UCSD-AML1 (cell line): ENCODE results near the gene RAB7A.

Experiments used
- DNase-seq: peaks from one replicate; lab custom pipeline; 2025; ENCODE audit not compliant: unreplicated experiment; lab: John Stamatoyannopoulos, UW

RAB7A gene

DNA sequence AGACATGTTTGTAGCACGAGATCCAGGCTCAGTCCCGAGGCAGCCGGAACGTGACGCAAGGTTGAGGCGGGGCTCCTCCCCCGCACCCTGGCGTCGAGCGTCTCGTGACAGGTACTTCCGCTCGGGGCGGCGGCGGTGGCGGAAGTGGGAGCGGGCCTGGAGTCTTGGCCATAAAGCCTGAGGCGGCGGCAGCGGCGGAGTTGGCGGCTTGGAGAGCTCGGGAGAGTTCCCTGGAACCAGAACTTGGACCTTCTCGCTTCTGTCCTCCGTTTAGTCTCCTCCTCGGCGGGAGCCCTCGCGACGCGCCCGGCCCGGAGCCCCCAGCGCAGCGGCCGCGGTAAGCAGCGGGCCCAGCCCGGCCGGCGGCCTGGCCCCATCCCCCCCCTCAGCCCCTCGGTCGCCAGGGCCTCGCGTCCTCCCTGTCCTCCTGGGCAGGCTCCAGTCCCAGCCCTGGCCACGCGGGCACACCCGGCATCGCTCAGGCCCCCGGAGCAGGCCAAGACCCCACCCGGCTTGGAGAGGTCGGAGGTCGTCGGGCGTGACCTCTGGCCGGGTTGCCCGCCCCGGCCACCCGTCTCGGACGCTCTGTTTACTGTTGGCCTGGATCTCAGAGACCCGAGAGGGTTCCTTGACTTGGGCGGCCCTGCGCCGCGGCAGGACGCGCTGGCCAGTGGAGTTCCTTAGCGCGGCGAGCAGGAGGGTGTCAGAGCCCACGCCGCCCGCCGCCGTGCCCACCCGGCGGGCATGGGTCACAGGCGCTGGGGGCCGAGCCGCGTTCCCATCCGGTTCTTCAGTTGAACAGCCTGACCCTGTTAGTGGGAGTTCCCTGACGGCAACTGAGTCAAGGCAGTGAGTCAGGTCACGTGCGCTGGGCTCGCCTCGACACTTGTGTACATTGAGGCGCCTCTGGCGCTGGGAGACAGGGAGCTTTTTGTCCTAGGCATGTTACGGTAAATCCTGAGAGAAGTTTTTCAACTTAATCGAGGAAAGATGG, at the start of gene RAB7A:
Gene RAB7A (plus strand): TSS at position 161 of the 994 bp plus-strand sequence. CDS start 69,185 bp downstream, outside the sequence.
- DNase-seq = peak; percentile 98

DNA sequence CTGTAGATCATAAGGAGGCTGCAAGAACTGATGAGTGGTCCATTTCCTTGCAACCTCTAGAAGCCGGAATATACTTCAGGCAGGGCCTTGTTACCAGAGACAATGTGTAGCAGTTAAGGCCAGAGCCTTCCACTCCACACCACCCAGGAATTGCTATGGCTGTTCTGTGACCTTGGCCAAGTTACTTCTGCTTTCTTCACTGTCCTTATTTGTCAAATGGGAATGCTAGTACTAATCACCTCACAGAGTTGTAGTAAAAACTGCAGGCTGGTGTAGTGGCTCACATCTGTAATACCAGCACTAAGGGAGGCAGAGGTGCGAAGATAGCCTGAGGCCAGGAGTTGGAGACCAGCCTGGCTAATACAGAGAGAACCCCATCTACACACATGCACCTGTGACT, 46.6 kb upstream of the RAB7A start:
- DNase-seq = peak; percentile 24

DNA sequence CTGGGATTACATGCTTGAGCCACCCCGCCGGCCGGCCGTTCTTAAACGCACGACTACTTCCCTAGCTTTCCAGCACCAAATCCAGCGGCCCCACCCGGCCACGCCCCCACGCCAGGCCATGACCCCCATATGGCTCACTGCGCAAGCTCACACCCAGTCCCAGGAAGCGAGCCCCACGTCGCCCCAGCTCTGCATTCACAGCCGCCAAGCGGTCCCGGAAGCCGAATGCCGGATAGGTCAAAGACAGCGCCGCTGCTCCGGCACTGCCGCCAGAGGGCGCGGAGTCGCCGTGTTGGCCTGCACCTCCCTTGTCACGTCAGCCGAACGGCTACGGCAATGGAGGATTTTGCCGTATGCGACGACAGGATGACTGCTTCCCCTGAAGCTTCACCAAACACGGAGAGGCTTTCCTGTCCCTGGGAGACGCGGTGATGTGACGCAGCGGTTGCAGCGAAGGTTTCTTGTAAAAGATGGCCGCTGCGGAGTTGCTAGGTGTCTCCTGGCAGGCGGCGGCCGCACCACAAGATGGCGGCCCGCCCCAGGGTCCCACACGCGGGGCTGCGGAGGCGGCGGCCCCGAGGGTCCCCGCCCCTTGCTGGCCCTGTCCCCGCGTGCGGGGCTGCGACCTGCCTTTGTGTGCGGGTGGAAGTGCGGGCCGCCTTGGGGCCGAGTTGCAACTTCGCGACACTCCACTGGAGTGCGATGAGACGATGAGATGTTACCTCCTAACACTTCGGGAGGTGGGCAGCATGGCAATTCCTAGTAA, 45.2 kb upstream of the RAB7A start:
- DNase-seq = peak; percentile 99

- DNase-seq = no peak
Observed at GRCh38 chr3:128681369-128681829, 44.6 kb upstream of the RAB7A start.

DNA sequence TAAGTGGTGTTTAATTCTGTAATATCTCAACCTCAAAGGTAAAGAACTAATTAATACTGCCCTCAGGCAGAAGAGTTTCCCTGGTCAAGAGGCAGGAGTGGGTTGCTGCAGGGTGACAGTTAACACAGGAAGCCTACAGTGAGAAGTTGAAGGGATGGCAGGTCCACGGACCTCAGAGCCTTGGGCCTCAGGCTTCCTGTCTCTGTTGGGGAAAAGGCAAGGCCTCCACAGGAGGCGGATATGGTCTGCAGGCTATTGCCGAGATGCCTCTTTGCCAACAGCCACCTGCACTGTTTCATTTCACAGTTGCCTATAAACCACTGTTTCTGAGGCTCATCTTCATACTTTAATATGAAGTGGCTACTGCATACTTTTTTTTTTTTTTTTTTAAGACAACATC, 42.0 kb upstream of the RAB7A start:
- DNase-seq = peak; percentile 76

GRCh38 chr3:128684986-128685726, 40.8 kb upstream of the RAB7A start:
- no peak for DNase-seq

DNA sequence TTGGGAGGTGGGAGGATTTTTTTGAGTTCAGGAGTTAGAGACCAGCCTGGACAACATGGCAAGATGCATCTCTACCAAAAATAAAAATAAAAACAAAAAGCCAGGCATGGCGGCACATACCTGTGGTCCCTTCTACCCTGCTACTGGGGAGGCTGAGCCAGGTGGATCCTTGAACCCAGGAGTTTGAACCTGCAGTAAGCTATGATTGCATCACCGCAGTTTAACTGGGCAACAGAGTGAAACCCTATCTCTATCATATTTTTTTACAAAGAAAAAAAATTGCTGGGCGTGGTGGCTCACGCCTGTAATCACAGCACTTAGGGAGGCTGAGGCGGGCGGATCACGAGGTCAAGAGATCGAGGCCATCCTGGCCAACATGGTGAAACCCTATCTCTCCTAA, 39.5 kb upstream of the RAB7A start:
- no peak for DNase-seq

DNA sequence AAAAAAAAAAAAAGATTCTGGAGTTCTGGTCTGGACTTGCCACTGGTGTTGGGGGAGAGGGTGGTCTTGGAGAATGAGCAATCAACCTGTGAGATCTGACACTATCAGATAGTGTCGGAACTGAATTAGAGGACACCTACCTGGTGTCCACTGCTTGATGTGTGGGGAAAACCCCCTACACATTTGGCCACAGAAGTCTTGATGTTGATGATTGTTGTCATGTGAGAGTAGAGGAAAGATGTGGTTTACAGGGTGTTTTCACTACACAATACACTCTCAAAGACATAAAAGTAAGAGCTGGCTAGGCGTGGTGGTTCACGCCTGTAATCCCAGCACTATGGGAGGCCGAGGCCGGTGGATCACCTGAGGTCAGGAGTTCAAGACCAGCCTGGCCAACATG, 36.9 kb upstream of the RAB7A start:
- DNase-seq = no peak

DNA sequence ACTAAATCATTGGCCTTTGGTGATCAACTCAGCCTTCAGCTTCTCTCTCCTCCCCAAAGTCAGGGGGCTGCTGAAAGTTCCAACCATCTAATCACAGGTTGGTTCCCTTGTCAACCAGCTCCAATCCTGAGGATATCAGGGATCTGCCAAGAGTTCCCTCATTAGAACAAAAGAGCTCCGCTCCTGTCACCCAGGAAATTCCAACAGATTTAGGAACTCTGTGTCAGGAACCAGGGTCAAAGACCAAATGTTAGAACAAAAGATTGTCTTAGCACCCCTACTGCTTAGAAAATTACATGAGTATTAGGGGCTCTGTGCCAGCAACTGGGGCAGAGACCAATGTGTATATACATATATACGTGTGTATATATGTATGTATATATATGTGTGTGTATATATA, 32.3 kb upstream of the RAB7A start:
- no peak for DNase-seq

GRCh38 chr3:128697341-128697740, 28.6 kb upstream of the RAB7A start:
- DNase-seq = no peak

GRCh38 chr3:128698211-128699047, 27.6 kb upstream of the RAB7A start:
- DNase-seq = no peak

DNA sequence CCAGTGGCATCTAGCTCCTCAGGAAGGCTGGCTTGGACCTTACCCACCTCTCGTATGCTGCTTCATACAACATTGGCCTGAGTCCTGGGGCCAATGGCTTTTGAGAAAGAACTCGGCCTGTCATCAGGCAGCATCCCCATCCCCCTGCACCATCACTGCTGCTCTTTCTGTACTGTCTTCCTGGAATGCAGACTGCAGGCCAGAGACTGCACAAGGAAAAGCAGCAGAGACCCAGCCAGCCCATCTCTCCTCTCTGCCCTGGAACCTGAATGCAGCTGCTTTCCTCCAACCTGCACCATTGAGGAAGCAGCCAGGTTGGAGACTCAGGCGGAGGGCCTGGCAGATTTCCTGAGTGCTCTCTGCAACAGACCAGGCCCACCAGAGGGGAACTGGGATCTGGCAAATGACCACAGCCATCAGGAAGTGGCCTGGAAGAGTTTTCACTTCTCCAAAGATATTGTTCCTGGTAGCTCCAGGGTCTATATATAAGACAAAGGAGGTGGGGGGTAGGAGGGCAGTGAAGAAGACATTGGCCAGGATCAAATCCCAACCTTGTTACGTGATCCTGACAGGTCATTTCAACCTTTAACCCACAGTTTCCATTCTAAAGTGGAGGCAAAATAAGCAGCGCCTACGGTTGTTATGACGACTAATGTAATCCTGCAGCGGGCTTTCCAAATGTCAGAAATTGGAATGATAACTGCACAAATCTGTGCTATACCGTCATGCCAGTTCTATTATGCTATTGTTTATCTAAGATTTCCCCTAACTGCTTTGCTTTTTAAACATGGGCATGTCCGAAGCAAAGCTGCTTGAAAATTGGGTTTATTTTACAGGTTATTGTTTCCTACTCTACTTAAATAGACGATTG, 24.4 kb upstream of the RAB7A start:
- DNase-seq = peak; percentile 31

GRCh38 chr3:128702391-128702790, 23.6 kb upstream of the RAB7A start:
- no peak for DNase-seq

DNA sequence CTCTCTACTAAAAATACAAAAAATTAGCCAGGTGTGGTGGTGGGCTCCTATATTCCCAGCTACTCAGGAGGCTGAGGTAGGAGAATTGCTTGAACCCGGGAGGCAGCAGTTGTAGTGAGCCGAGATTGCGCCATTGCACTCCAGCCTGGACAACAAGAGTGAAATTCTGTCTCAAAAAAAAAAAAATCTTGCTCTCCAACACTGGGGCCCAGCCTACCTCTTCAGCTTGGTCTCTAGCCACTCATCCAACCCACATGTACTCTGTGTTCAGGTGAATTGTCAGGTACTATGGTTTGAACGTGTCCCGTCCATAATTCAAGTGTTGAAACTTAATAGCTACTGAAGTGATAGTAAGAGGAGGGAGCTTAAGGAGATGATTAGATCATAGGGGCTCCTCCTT, 22.4 kb upstream of the RAB7A start:
- DNase-seq = no peak

- no peak for DNase-seq
Observed at GRCh38 chr3:128706086-128706615, 19.8 kb upstream of the RAB7A start.

- DNase-seq = no peak
Observed at GRCh38 chr3:128707928-128708494, 18.0 kb upstream of the RAB7A start.

GRCh38 chr3:128709038-128709437, 16.9 kb upstream of the RAB7A start:
- no peak for DNase-seq

- DNase-seq = no peak
Observed at GRCh38 chr3:128709506-128710210, 16.3 kb upstream of the RAB7A start.
